GM12878 (cell line): Measurements from ENCODE around the gene MRPL21. TPM values are rescaled to one million over a fixed set of nuclear protein-coding genes. Genes with fewer than 3 reads are reported as not detected.

Experiments
- CUX1 ChIP-seq: IDR thresholded peaks from 2 replicates; pipeline ENCODE4 v1.6.1; 2012; ENCODE audit warnings: improper control_type of control experiment, low read depth, low read length; ENCODE audit not compliant: insufficient replicate concordance
- GABPA ChIP-seq: IDR thresholded peaks from 2 replicates; pipeline ENCODE4 v1.6.1; 2014; ENCODE audit warnings: antibody characterized with exemption, low read depth, mild to moderate bottlenecking, inconsistent platforms
- HCFC1 ChIP-seq: fragments of 150-350 bp; IDR thresholded peaks from 2 replicates; pipeline ENCODE4 v1.6.1; 2014; ENCODE audit warnings: low read length
- HDAC6 ChIP-seq: fragments of 200-600 bp; sonication (generic); IDR thresholded peaks from one replicate; pipeline ENCODE4 v1.8.0; 2017; ENCODE audit warnings: antibody characterized with exemption; ENCODE audit not compliant: unreplicated experiment
- HSF1 ChIP-seq: fragments of 150-350 bp; IDR thresholded peaks from 2 replicates; pipeline ENCODE4 v1.6.1; 2014; ENCODE audit warnings: mild to moderate bottlenecking, low read depth, low read length
- IRF4 ChIP-seq: IDR thresholded peaks from 2 replicates; pipeline ENCODE4 v1.6.1; 2011; ENCODE audit warnings: low read depth, low read length
- MTA3 ChIP-seq: IDR thresholded peaks from 2 replicates; pipeline ENCODE4 v1.6.1; 2012; ENCODE audit warnings: low read length, inconsistent platforms, borderline replicate concordance
- RAD51 ChIP-seq: fragments of 450-650 bp; IDR thresholded peaks from 2 replicates; pipeline ENCODE4 v1.6.1; 2016; ENCODE audit warnings: moderate library complexity, mild to moderate bottlenecking, inconsistent platforms
- RB1 ChIP-seq: fragments of 450-650 bp; formaldehyde crosslinking; IDR thresholded peaks from 2 replicates; pipeline ENCODE4 v1.6.1; 2017; ENCODE audit warnings: mild to moderate bottlenecking, borderline replicate concordance
- SMAD1 ChIP-seq: fragments of 450-650 bp; IDR thresholded peaks from 2 replicates; pipeline ENCODE4 v1.6.1; 2018; ENCODE audit warnings: mild to moderate bottlenecking, low read depth; ENCODE audit not compliant: partially characterized antibody
- ZNF592 ChIP-seq: fragments of 450-650 bp; IDR thresholded peaks from 2 replicates; pipeline ENCODE4 v1.6.1; 2017; ENCODE audit warnings: mild to moderate bottlenecking, moderate library complexity
- polyA plus RNA-seq, 11 experiments: library from polyadenylated mRNA; depleted of rRNA in 4 of 11; unstranded in 6 of 11; stranded (reverse) in 5 of 11; fragments of >200 nt; fragmentation: Nextera tagmentation in 4 of 11; fragmentation: Illumina TruSeq in 1 of 11; extraction: Ambion mirVana in 4 of 11; extraction: Trizol in 1 of 11; gene quantifications; 1 replicate in 1 of 11; 2 replicates in 10 of 11; pipeline versions ENCODE4 v1.2.1 to v1.2.3, GENCODE V29; 2011 to 2016; ENCODE audit warnings: inconsistent platforms in 2 of 11, missing spikeins in 2 of 11, low read depth in 1 of 11
- total RNA-seq, 4 experiments: library from RNA; depleted of rRNA in 3 of 4; stranded (reverse); fragments of >200 nt in 3 of 4; fragmentation: Illumina TruSeq in 1 of 4; extraction: Trizol in 1 of 4; gene quantifications; 2 replicates each; pipeline versions ENCODE4 v1.2.1 to v1.2.3, GENCODE V29; 2013 to 2021

Gene MRPL21
- total and polyA plus RNA-seq, 10 of the 15 experiments (the other 5 are each of a cell fraction or from before 2014, with no cell fraction given): 86.6 to 283 (median 130) TPM

GRCh38 chr11:68948935-68949334, 45.3 kb upstream of the MRPL21 start (continued):
- no peak for TF ChIP-seq CUX1
- no peak for TF ChIP-seq MTA3
- TF ChIP-seq HDAC6: no peak
- TF ChIP-seq HSF1: no peak
- TF ChIP-seq HCFC1: no peak
- no peak for TF ChIP-seq IRF4
- no peak for TF ChIP-seq ZNF592
- TF ChIP-seq RAD51: no peak
- no peak for TF ChIP-seq SMAD1
- no peak for TF ChIP-seq GABPA
- no peak for TF ChIP-seq RB1
